SK-N-SH treated with all-trans-retinoic acid at 6 μM for 48 hours (cell line): ENCODE measurements around the gene MARCHF9.

Experiments used
- ATAC-seq: fragments of 200-7000 bp; cut with Tn5 transposase; 3 replicates; pipeline ENCODE4 v1.9.1; 2020; ENCODE audit warnings: mild to moderate bottlenecking, moderate library complexity
- ARNTL ChIP-seq: fragments of 450-650 bp; formaldehyde crosslinking; IDR thresholded peaks from 2 replicates; pipeline ENCODE4 v1.5.0; 2020; ENCODE audit warnings: low read depth, mild to moderate bottlenecking, moderate library complexity, borderline replicate concordance
- BACH2 ChIP-seq: fragments of 250-450 bp; sonication (Bioruptor Pico); IDR thresholded peaks from 2 replicates; pipeline ENCODE4 v1.9.0; 2021; ENCODE audit warnings: mild to moderate bottlenecking, borderline replicate concordance
- CSDC2 ChIP-seq: fragments of 250-450 bp; sonication (Bioruptor Pico); IDR thresholded peaks from 2 replicates; pipeline ENCODE4 v1.5.0; 2020; ENCODE audit warnings: mild to moderate bottlenecking, moderate library complexity
- ESRRG ChIP-seq: fragments of 250-450 bp; sonication (Bioruptor Pico); IDR thresholded peaks from 2 replicates; pipeline ENCODE4 v1.6.1; 2021; ENCODE audit warnings: mild to moderate bottlenecking
- GLIS3 ChIP-seq: fragments of 250-450 bp; sonication (Bioruptor Pico); IDR thresholded peaks from 2 replicates; pipeline ENCODE4 v1.5.0; 2020; ENCODE audit warnings: mild to moderate bottlenecking, moderate library complexity
- ISL1 ChIP-seq: fragments of 250-450 bp; sonication (Bioruptor Pico); IDR thresholded peaks from 2 replicates; pipeline ENCODE4 v2.1.2; 2022; ENCODE audit warnings: mild to moderate bottlenecking, moderate library complexity
- PPARA ChIP-seq: fragments of 250-450 bp; sonication (Bioruptor Pico); IDR thresholded peaks from 2 replicates; pipeline ENCODE4 v1.5.0; 2020; ENCODE audit warnings: mild to moderate bottlenecking, borderline replicate concordance
- TCF4 ChIP-seq: fragments of 250-450 bp; sonication (Bioruptor Pico); IDR thresholded peaks from 2 replicates; pipeline ENCODE4 v1.8.0; 2021; ENCODE audit warnings: mild to moderate bottlenecking, moderate library complexity, borderline replicate concordance
- TOX ChIP-seq: fragments of 250-450 bp; sonication (Bioruptor Pico); IDR thresholded peaks from 2 replicates; pipeline ENCODE4 v1.8.0; 2021; ENCODE audit warnings: mild to moderate bottlenecking, moderate library complexity, borderline replicate concordance
- ZFP3 ChIP-seq: fragments of 250-450 bp; sonication (Bioruptor Pico); IDR thresholded peaks from 2 replicates; pipeline ENCODE4 v1.5.0; 2020; ENCODE audit warnings: mild to moderate bottlenecking, moderate library complexity
- ZFP30 ChIP-seq: fragments of 450-650 bp; formaldehyde crosslinking; IDR thresholded peaks from 2 replicates; pipeline ENCODE4 v1.5.0; 2022; ENCODE audit warnings: mild to moderate bottlenecking, moderate library complexity
- ZNF565 ChIP-seq: fragments of 450-650 bp; formaldehyde crosslinking; conservative IDR thresholded peaks from 2 replicates; pipeline ENCODE4 v1.5.0; 2020; ENCODE audit warnings: low read depth, mild to moderate bottlenecking, moderate library complexity
- ZNF8 ChIP-seq: fragments of 450-650 bp; formaldehyde crosslinking; IDR thresholded peaks from 2 replicates; pipeline ENCODE4 v1.5.0; 2020; ENCODE audit warnings: mild to moderate bottlenecking, moderate library complexity
- TF ChIP-seq, protein P1 (sequence below): fragments of 250-450 bp; sonication (Bioruptor Pico); IDR thresholded peaks from 2 replicates; pipeline ENCODE4 v1.8.0; 2021; ENCODE audit warnings: low read depth, mild to moderate bottlenecking, moderate library complexity, borderline replicate concordance
- TF ChIP-seq, protein P2 (sequence below): fragments of 250-450 bp; sonication (Bioruptor Pico); IDR thresholded peaks from 2 replicates; pipeline ENCODE4 v1.5.0; 2020; ENCODE audit warnings: mild to moderate bottlenecking, moderate library complexity
- TF ChIP-seq, protein P3 (sequence below): fragments of 250-450 bp; sonication (Bioruptor Pico); IDR thresholded peaks from 2 replicates; pipeline ENCODE4 v1.5.1; 2020; ENCODE audit warnings: low read depth, mild to moderate bottlenecking, moderate library complexity
- TF ChIP-seq, protein P4 (sequence below): fragments of 250-450 bp; sonication (Bioruptor Pico); IDR thresholded peaks from 2 replicates; pipeline ENCODE4 v1.5.1; 2021; ENCODE audit warnings: mild to moderate bottlenecking, moderate library complexity
- TF ChIP-seq, protein P5 (sequence below): fragments of 250-450 bp; sonication (Bioruptor Pico); IDR thresholded peaks from 2 replicates; pipeline ENCODE4 v1.8.0; 2020; ENCODE audit warnings: mild to moderate bottlenecking, moderate library complexity, borderline replicate concordance

Gene MARCHF9

DNA sequence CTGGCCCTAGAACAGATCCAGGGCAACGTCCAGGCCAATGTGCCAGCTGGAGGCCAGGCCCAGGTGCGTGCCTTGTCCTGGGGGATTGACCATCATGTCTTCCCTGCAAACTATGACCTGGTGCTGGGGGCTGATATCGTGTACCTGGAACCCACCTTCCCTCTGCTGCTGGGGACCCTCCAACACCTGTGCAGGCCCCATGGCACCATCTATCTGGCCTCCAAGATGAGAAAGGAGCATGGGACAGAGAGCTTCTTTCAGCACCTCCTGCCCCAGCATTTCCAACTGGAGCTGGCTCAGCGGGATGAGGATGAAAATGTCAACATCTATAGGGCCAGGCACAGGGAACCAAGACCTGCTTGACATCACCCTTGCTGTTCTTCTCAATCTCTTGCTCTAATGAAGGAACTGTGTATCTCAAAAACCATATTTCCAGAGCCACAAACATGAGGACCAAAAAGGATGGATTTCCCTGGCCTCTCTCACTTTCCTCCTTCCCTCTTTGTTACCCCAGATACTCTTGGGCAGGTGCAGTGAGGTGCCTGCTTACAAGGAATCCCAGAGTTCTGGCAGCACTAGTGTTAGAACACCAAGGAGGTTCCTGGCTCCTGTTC is 25.5 kb downstream of the MARCHF9 start:
- no peak for ATAC-seq
- TF ChIP-seq, protein P1, sequence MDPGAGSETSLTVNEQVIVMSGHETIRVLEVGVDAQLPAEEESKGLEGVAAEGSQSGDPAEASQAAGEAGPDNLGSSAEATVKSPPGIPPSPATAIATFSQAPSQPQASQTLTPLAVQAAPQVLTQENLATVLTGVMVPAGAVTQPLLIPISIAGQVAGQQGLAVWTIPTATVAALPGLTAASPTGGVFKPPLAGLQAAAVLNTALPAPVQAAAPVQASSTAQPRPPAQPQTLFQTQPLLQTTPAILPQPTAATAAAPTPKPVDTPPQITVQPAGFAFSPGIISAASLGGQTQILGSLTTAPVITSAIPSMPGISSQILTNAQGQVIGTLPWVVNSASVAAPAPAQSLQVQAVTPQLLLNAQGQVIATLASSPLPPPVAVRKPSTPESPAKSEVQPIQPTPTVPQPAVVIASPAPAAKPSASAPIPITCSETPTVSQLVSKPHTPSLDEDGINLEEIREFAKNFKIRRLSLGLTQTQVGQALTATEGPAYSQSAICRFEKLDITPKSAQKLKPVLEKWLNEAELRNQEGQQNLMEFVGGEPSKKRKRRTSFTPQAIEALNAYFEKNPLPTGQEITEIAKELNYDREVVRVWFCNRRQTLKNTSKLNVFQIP (CRISPR knock-in tag), result no peak
- TF ChIP-seq ESRRG (CRISPR knock-in tag), result no peak
- no peak for TF ChIP-seq GLIS3
- no peak for TF ChIP-seq ARNTL (CRISPR knock-in tag)
- TF ChIP-seq ZFP3 (CRISPR knock-in tag), result no peak
- TF ChIP-seq, protein P2, sequence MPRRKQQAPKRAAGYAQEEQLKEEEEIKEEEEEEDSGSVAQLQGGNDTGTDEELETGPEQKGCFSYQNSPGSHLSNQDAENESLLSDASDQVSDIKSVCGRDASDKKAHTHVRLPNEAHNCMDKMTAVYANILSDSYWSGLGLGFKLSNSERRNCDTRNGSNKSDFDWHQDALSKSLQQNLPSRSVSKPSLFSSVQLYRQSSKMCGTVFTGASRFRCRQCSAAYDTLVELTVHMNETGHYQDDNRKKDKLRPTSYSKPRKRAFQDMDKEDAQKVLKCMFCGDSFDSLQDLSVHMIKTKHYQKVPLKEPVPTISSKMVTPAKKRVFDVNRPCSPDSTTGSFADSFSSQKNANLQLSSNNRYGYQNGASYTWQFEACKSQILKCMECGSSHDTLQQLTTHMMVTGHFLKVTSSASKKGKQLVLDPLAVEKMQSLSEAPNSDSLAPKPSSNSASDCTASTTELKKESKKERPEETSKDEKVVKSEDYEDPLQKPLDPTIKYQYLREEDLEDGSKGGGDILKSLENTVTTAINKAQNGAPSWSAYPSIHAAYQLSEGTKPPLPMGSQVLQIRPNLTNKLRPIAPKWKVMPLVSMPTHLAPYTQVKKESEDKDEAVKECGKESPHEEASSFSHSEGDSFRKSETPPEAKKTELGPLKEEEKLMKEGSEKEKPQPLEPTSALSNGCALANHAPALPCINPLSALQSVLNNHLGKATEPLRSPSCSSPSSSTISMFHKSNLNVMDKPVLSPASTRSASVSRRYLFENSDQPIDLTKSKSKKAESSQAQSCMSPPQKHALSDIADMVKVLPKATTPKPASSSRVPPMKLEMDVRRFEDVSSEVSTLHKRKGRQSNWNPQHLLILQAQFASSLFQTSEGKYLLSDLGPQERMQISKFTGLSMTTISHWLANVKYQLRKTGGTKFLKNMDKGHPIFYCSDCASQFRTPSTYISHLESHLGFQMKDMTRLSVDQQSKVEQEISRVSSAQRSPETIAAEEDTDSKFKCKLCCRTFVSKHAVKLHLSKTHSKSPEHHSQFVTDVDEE (CRISPR knock-in tag), result no peak
- TF ChIP-seq CSDC2 (CRISPR knock-in tag), result no peak
- TF ChIP-seq TCF4, result no peak
- no peak for TF ChIP-seq PPARA (CRISPR knock-in tag)
- TF ChIP-seq BACH2 (CRISPR knock-in tag), result no peak
- TF ChIP-seq, protein P3, sequence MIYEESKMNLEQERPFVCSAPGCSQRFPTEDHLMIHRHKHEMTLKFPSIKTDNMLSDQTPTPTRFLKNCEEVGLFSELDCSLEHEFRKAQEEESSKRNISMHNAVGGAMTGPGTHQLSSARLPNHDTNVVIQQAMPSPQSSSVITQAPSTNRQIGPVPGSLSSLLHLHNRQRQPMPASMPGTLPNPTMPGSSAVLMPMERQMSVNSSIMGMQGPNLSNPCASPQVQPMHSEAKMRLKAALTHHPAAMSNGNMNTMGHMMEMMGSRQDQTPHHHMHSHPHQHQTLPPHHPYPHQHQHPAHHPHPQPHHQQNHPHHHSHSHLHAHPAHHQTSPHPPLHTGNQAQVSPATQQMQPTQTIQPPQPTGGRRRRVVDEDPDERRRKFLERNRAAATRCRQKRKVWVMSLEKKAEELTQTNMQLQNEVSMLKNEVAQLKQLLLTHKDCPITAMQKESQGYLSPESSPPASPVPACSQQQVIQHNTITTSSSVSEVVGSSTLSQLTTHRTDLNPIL (CRISPR knock-in tag), result no peak
- no peak for TF ChIP-seq ISL1 (CRISPR knock-in tag)
- TF ChIP-seq ZNF8 (CRISPR knock-in tag), result no peak
- TF ChIP-seq, protein P4, sequence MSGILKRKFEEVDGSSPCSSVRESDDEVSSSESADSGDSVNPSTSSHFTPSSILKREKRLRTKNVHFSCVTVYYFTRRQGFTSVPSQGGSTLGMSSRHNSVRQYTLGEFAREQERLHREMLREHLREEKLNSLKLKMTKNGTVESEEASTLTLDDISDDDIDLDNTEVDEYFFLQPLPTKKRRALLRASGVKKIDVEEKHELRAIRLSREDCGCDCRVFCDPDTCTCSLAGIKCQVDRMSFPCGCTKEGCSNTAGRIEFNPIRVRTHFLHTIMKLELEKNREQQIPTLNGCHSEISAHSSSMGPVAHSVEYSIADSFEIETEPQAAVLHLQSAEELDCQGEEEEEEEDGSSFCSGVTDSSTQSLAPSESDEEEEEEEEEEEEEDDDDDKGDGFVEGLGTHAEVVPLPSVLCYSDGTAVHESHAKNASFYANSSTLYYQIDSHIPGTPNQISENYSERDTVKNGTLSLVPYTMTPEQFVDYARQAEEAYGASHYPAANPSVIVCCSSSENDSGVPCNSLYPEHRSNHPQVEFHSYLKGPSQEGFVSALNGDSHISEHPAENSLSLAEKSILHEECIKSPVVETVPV, result no peak

DNA sequence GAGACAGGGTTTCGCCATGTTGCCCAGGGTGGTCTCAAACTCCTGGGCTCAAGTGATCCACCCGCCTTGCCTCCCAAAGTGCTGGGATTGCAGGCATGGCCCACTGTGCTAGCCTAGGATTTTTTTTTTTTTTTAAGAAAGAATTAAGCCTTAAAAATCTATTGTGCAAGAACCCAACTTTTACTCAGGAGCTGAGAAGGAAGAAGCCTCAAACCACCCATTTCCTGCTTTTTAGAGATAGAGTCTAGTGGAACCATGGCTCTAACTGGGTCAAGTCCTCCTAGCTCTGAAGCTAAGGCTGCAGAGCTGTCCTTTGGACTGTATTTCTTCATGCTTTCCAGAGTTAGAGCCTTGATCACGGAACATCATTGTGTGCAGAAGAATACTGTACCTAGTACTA is 26.3 kb downstream of the MARCHF9 start:
- ATAC-seq, result no peak
- TF ChIP-seq, protein P4, result no peak
- TF ChIP-seq ZFP30 (CRISPR knock-in tag) (no peak), ISL1 (CRISPR knock-in tag) (no peak), ZNF565 (no peak), ZNF8 (CRISPR knock-in tag) (no peak), GLIS3 (no peak)
- TF ChIP-seq, protein P5, sequence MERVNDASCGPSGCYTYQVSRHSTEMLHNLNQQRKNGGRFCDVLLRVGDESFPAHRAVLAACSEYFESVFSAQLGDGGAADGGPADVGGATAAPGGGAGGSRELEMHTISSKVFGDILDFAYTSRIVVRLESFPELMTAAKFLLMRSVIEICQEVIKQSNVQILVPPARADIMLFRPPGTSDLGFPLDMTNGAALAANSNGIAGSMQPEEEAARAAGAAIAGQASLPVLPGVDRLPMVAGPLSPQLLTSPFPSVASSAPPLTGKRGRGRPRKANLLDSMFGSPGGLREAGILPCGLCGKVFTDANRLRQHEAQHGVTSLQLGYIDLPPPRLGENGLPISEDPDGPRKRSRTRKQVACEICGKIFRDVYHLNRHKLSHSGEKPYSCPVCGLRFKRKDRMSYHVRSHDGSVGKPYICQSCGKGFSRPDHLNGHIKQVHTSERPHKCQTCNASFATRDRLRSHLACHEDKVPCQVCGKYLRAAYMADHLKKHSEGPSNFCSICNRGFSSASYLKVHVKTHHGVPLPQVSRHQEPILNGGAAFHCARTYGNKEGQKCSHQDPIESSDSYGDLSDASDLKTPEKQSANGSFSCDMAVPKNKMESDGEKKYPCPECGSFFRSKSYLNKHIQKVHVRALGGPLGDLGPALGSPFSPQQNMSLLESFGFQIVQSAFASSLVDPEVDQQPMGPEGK (CRISPR knock-in tag), result no peak

DNA sequence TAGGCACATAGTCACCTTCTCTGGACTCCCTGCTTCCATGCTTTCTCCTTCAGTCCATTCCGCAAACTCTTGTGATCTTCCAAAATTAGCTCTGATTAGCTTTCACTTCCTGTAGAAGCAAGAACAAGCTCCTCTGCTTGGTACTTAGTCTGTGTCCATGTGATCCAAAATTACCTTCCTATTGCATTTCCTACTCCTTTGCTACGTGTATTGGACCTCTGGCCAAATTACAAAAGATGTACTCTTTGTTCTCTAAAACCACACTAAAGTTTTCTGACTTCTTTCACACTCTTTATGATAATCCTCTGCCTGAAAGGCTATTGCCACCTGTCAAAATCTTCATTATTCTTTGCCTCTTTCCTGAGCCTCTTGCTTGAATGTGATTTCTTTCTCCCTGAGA is 26.9 kb downstream of the MARCHF9 start:
- no peak for ATAC-seq
- TF ChIP-seq ISL1 (CRISPR knock-in tag) (no peak), ZFP3 (CRISPR knock-in tag) (no peak), TOX (CRISPR knock-in tag) (no peak)
